Neural cell (in vitro differentiated cells): ENCODE measurements around the gene CYP2W1. TPM values are rescaled to one million over a fixed set of nuclear protein-coding genes. Genes with fewer than 3 reads are reported as not detected.

Experiments used
- H2AFZ ChIP-seq: fragments of 200-600, 300-800 bp; sonication (generic), shearing (Covaris generic); 2 replicates; pipeline ENCODE4 v1.6.0; 2014; ENCODE audit warnings: low read depth, mild to moderate bottlenecking, antibody characterized with exemption, low read length, moderate library complexity
- H3F3A ChIP-seq: fragments of 200-600 bp; shearing (Covaris generic); 2 replicates; pipeline ENCODE4 v1.6.1; 2016; ENCODE audit warnings: mild to moderate bottlenecking, moderate library complexity, mixed read lengths, antibody characterized with exemption, low read length; ENCODE audit not compliant: insufficient read depth, poor library complexity, severe bottlenecking
- H3K27ac ChIP-seq: fragments of 200-600, 300-800 bp; sonication (generic), shearing (Covaris generic); 2 replicates; pipeline ENCODE4 v1.5.1; 2014; ENCODE audit warnings: mild to moderate bottlenecking, low read length, moderate library complexity
- H3K27me3 ChIP-seq: fragments of 300-800, 200-600 bp; sonication (generic), shearing (Covaris generic); 2 replicates; pipeline ENCODE4 v1.6.0; 2014; ENCODE audit warnings: mild to moderate bottlenecking, low read depth, low read length, moderate library complexity; ENCODE audit not compliant: insufficient read depth
- H3K36me3 ChIP-seq: fragments of 300-800, 200-600 bp; sonication (generic), shearing (Covaris generic); 2 replicates; pipeline ENCODE4 v1.5.1; 2014; ENCODE audit warnings: mild to moderate bottlenecking, antibody characterized with exemption, low read length, moderate library complexity; ENCODE audit not compliant: insufficient read depth
- H3K4me2 ChIP-seq: fragments of 300-800, 200-600 bp; sonication (generic), shearing (Covaris generic); 2 replicates; pipeline ENCODE4 v1.6.0; 2014; ENCODE audit warnings: mild to moderate bottlenecking, low read length
- H3K4me3 ChIP-seq: fragments of 300-800, 200-600 bp; sonication (generic), shearing (Covaris generic); 2 replicates; pipeline ENCODE4 v1.5.1; 2014; ENCODE audit warnings: mild to moderate bottlenecking, low read length, moderate library complexity
- H3K79me2 ChIP-seq: fragments of 200-600 bp; shearing (Covaris generic); replicated peaks from 2 replicates; pipeline ENCODE4 v1.6.0; 2014; ENCODE audit warnings: mild to moderate bottlenecking, low read length, moderate library complexity; ENCODE audit not compliant: insufficient read depth
- H3K9ac ChIP-seq: fragments of 300-800, 200-600 bp; sonication (generic), shearing (Covaris generic); 2 replicates; pipeline ENCODE4 v1.6.1; 2016; ENCODE audit warnings: mild to moderate bottlenecking, low read length, mixed read lengths
- H3K9me2 ChIP-seq: fragments of 200-600 bp; shearing (Covaris generic); 2 replicates; pipeline ENCODE4 v1.6.1; 2016; ENCODE audit warnings: mild to moderate bottlenecking, low read length, mixed read lengths; ENCODE audit not compliant: insufficient read depth
- H3K9me3 ChIP-seq: fragments of 200-600, 300-800 bp; sonication (generic), shearing (Covaris generic); 2 replicates; pipeline ENCODE4 v1.6.1; 2016; ENCODE audit warnings: mild to moderate bottlenecking, mixed run types, low read length, moderate library complexity, mixed read lengths
- H4K20me1 ChIP-seq: fragments of 200-600 bp; shearing (Covaris generic); 2 replicates; pipeline ENCODE4 v1.6.1; 2016; ENCODE audit warnings: mild to moderate bottlenecking, mixed run types; ENCODE audit not compliant: insufficient read depth
- EP300 ChIP-seq: fragments of 450-650 bp; conservative IDR thresholded peaks from 2 replicates; pipeline ENCODE4 v1.6.1; 2014; ENCODE audit warnings: antibody characterized with exemption, mild to moderate bottlenecking, moderate library complexity; ENCODE audit not compliant: poor library complexity, severe bottlenecking
- EZH2 ChIP-seq: fragments of 200-600, 300-800 bp; shearing (Covaris generic), sonication (generic); IDR thresholded peaks from 2 replicates; pipeline ENCODE4 v1.6.1; 2014; ENCODE audit warnings: antibody characterized with exemption, low read length, borderline replicate concordance, mild to moderate bottlenecking; ENCODE audit not compliant: insufficient read depth, poor library complexity, severe bottlenecking
- MXI1 ChIP-seq: fragments of 450-650 bp; conservative IDR thresholded peaks from 2 replicates; pipeline ENCODE4 v1.6.1; 2014; ENCODE audit warnings: antibody characterized with exemption, mild to moderate bottlenecking; ENCODE audit not compliant: poor library complexity, severe bottlenecking
- POLR2AphosphoS5 ChIP-seq: IDR thresholded peaks from 2 replicates; pipeline ENCODE4 v1.6.1; 2012
- RAD21 ChIP-seq: fragments of 450-650 bp; conservative IDR thresholded peaks from 2 replicates; pipeline ENCODE4 v1.6.1; 2014; ENCODE audit warnings: antibody characterized with exemption, mild to moderate bottlenecking, moderate library complexity
- SMC3 ChIP-seq: fragments of 450-650 bp; conservative IDR thresholded peaks from 2 replicates; pipeline ENCODE4 v1.6.1; 2014; ENCODE audit warnings: antibody characterized with exemption, mild to moderate bottlenecking, moderate library complexity; ENCODE audit not compliant: poor library complexity
- TAF1 ChIP-seq: IDR thresholded peaks from 2 replicates; pipeline ENCODE4 v1.6.1; 2012; ENCODE audit warnings: low read depth
- polyA plus RNA-seq: library from polyadenylated mRNA; depleted of rRNA; stranded (reverse); fragments of >200 nt; gene quantifications from 2 replicates; pipeline ENCODE4 v1.2.3, GENCODE V29; 2014
- TF ChIP-seq, protein P1 (sequence below): fragments of 450-650 bp; IDR thresholded peaks from 2 replicates; pipeline ENCODE4 v1.5.1; 2014; ENCODE audit warnings: antibody characterized with exemption, mild to moderate bottlenecking, moderate library complexity; ENCODE audit not compliant: poor library complexity, severe bottlenecking
- TF ChIP-seq, protein P2 (sequence below): IDR thresholded peaks from 2 replicates; pipeline ENCODE4 v1.6.1; 2012; ENCODE audit warnings: borderline replicate concordance

The CYP2W1 gene
- polyA plus RNA-seq, 1 donor from 2014 or later = not detected

DNA sequence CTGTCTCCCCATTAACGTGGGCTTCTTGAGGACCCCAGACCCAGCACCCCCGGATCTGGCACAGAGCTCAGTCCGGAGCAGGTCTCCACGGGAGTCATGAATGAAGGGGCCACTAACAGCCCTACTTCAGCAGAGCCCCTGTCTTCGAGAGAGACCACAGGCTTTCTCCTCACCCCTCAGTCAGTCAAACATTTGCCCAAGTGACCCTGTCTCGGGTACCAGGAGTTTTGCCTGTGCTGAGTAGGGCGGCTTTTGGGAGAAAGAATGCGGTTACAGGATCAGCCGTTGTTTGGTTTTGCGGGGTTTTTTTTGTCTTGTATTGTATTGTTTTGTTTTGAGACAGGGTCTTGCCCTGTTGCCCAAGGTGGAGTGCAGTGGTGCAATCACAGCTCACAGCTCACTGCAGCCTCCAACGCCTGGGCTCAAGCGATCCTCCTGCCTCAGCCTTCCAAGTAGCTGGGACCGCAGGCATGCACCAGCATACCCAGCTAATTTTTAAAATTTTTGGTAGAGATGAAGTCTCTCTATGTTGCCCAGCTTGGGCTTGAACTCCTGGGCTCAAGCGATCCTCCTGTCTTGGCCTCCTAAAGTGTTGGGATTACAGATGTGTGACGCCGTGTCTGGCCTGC, 45.0 kb upstream of the CYP2W1 start:
- Histone ChIP-seq H3K9ac (no peak overlapping the region), H3K9me2 (no peaks in the 10 kb centered on the region), H3K79me2 (no peaks in the 10 kb centered on the region), H3K4me3 (no peak overlapping the region), H3F3A (no peaks in the 10 kb centered on the region), H3K27ac (no peak overlapping the region), H3K4me2 (no peak overlapping the region), H3K9me3 (no peaks in the 10 kb centered on the region), H3K27me3 (no peaks in the 10 kb centered on the region), H4K20me1 (no peaks in the 10 kb centered on the region), H3K36me3 (no peaks in the 10 kb centered on the region), H2AFZ (no peak overlapping the region)
- TF ChIP-seq SMC3 (no peak), EZH2 (no peak), EP300 (no peak)
- TF ChIP-seq, protein P1, sequence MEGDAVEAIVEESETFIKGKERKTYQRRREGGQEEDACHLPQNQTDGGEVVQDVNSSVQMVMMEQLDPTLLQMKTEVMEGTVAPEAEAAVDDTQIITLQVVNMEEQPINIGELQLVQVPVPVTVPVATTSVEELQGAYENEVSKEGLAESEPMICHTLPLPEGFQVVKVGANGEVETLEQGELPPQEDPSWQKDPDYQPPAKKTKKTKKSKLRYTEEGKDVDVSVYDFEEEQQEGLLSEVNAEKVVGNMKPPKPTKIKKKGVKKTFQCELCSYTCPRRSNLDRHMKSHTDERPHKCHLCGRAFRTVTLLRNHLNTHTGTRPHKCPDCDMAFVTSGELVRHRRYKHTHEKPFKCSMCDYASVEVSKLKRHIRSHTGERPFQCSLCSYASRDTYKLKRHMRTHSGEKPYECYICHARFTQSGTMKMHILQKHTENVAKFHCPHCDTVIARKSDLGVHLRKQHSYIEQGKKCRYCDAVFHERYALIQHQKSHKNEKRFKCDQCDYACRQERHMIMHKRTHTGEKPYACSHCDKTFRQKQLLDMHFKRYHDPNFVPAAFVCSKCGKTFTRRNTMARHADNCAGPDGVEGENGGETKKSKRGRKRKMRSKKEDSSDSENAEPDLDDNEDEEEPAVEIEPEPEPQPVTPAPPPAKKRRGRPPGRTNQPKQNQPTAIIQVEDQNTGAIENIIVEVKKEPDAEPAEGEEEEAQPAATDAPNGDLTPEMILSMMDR = no peak

DNA sequence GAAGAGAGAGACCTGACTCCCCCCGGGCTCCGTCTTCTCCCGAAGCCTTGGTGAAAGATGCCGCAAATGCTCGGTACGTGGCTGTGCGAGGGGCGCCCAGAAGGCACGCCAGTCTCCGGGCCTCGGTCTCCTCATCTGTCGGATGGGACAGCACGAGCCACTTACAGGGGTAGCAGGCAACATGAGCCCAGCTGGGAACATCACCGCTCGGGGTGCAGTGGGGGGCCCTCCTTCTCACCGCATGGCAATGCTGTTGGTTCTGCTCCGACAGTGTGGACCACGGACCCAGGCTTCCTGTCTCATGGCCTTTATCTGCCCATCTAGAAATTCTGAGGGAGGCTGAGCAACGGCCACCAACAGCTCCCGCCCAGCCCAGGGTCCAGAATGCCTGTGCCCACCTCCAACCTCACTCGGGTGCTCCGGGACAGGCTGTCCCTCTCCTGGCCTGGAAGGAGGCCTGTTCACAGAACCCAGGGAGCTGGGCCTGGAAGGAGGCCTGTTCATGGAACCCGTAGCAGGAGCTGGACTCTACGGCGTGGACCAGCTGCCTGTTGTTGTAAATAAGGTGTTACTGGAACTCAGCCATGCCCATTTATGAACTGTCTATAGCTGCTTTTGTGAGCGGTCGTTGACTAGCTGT, 44.3 kb upstream of the CYP2W1 start:
- no peaks in the 10 kb centered on the region for H3K27me3 ChIP-seq
- no peaks in the 10 kb centered on the region for H4K20me1 ChIP-seq
- H2AFZ ChIP-seq = no peak overlapping the region
- no peaks in the 10 kb centered on the region for H3K9me2 ChIP-seq
- no peak overlapping the region for H3K4me2 ChIP-seq
- no peak overlapping the region for H3K27ac ChIP-seq
- H3K9me3 ChIP-seq = no peaks in the 10 kb centered on the region
- H3K36me3 ChIP-seq = no peaks in the 10 kb centered on the region
- H3K9ac ChIP-seq = no peak overlapping the region
- no peak for TF ChIP-seq SMC3
- TF ChIP-seq POLR2AphosphoS5 = no peak
- TF ChIP-seq EP300 = no peak
- no peak for TF ChIP-seq EZH2
- no peak for TF ChIP-seq TAF1
- TF ChIP-seq MXI1 = no peak
- TF ChIP-seq RAD21 = no peak
- TF ChIP-seq, protein P2, sequence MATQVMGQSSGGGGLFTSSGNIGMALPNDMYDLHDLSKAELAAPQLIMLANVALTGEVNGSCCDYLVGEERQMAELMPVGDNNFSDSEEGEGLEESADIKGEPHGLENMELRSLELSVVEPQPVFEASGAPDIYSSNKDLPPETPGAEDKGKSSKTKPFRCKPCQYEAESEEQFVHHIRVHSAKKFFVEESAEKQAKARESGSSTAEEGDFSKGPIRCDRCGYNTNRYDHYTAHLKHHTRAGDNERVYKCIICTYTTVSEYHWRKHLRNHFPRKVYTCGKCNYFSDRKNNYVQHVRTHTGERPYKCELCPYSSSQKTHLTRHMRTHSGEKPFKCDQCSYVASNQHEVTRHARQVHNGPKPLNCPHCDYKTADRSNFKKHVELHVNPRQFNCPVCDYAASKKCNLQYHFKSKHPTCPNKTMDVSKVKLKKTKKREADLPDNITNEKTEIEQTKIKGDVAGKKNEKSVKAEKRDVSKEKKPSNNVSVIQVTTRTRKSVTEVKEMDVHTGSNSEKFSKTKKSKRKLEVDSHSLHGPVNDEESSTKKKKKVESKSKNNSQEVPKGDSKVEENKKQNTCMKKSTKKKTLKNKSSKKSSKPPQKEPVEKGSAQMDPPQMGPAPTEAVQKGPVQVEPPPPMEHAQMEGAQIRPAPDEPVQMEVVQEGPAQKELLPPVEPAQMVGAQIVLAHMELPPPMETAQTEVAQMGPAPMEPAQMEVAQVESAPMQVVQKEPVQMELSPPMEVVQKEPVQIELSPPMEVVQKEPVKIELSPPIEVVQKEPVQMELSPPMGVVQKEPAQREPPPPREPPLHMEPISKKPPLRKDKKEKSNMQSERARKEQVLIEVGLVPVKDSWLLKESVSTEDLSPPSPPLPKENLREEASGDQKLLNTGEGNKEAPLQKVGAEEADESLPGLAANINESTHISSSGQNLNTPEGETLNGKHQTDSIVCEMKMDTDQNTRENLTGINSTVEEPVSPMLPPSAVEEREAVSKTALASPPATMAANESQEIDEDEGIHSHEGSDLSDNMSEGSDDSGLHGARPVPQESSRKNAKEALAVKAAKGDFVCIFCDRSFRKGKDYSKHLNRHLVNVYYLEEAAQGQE = no peak
- TF ChIP-seq, protein P1 = no peak
- no peaks in the 10 kb centered on the region for H3K79me2 ChIP-seq
- no peak overlapping the region for H3K4me3 ChIP-seq
- no peaks in the 10 kb centered on the region for H3F3A ChIP-seq
